Stimulated activated naive B cell treated with anti-CD40 and anti-IgM and Interleukin-4, amounts not matched to agents 10 μg/mL and 1 μg/mL and 100 μg/mL, for 72 hours (primary cell): ENCODE measurements around the gene IGSF10.

Experiments
- ATAC-seq, 2 donors: fragments of 150-1000 bp; cut with Tn5 transposase; replicated peaks; 2 replicates each; pipeline ENCODE4 v1.10.0; 2021; ENCODE audit warnings: moderate library complexity in 1 of 2
- DNase-seq: peaks from one replicate; pipeline ENCODE4 v3.0.0; 2021
- H3K27ac Mint-ChIP-seq: one replicate; pipeline ENCODE4 v1.8.0; 2022; ENCODE audit warnings: mild to moderate bottlenecking, mixed read lengths
- H3K27me3 Mint-ChIP-seq, 2 donors: one replicate each; pipeline ENCODE4 v1.8.0; 2022; ENCODE audit warnings: mixed read lengths in 2 of 2
- H3K36me3 Mint-ChIP-seq, 2 donors: one replicate each; pipeline ENCODE4 v1.8.0; 2022; ENCODE audit warnings: mixed read lengths in 2 of 2, mild to moderate bottlenecking in 1 of 2
- H3K4me1 Mint-ChIP-seq, 2 donors: one replicate each; pipeline ENCODE4 v1.8.0; 2022; ENCODE audit warnings: mixed read lengths in 2 of 2, mild to moderate bottlenecking in 1 of 2
- H3K4me3 Mint-ChIP-seq, 2 donors: one replicate each; pipeline ENCODE4 v1.8.0; 2022; ENCODE audit warnings: mild to moderate bottlenecking in 2 of 2, mixed read lengths in 2 of 2, moderate library complexity in 1 of 2
- H3K9me3 Mint-ChIP-seq, 2 donors: one replicate each; pipeline ENCODE4 v1.8.0; 2022; ENCODE audit warnings: mixed read lengths in 2 of 2, mild to moderate bottlenecking in 1 of 2

The IGSF10 gene

DNA sequence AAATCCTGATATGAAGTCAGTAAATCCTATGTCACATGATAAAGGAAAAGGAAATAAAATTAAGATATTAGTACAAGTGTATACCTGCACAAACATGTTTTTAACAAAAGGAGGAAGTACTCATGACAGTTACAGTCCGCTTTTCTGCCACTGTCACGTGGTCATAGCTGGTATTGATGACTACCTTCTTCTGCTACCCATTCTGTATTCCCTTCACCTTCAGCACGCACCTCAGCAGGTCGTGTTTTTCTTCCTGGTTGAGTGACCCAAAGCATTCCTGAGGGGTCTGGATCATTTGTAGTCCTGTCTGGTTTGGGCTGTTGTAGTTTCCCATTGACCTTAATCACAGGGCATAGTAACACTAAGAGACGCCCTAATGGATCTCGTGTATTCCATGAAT is 41.1 kb downstream of the IGSF10 start:
- ATAC-seq: no peak
- Mint-ChIP-seq H3K9me3 (peaks cover 2 to 3% of the 10 kb centered on the region in 2 donors), H3K4me1 (peaks cover 0 to 4% of the 10 kb centered on the region in 2 donors), H3K4me3 (no peak overlapping the region), H3K36me3 (peaks cover 0 to 3% of the 10 kb centered on the region in 2 donors), H3K27ac (no peak overlapping the region), H3K27me3 (no peaks in the 10 kb centered on the region)
- DNase-seq: no peak

DNA sequence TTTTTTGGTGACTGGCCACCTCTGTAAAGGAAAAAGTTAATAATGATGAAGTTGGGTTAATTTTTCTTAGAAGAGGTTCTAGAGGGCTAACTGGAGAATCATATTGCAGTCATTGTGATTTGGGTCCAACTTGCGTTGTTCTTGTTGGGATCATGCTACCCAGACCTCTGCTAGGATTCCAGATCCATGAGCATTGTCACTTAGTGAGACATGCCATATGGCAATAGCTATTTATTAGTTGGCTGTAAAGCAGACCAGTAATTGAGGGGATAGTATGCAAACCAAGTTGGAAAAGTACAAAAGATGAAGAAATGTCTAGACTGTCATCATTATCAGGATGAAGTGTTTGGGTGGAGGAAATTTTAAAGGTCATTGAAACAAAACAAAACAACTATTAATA is 45.6 kb downstream of the IGSF10 start:
- DNase-seq (no peak), ATAC-seq (no peak)
- Mint-ChIP-seq H3K4me3 (no peak overlapping the region), H3K27me3 (no peaks in the 10 kb centered on the region), H3K27ac (no peak overlapping the region), H3K36me3 (no peaks in the 10 kb centered on the region), H3K9me3 (no peaks in the 10 kb centered on the region), H3K4me1 (no peaks in the 10 kb centered on the region)

DNA sequence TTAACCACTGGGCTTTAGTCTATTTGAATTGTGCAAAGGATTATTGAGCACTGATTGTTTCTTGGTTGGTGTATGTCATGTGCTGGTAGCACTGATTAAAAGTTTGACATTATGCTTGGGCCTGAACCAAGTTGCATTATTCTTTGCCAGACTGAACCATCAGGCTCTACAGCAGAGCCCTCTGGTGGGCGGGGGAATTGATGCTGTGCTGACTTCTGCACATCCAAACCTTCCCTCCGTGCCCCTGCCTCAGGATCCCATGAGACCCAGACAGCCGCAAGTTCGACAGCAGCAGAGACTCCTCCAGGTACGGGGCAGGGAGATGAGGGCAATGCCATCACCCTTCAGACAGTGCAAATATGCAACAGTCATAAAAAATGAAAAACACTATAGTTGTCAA is 47.9 kb downstream of the IGSF10 start:
- no peaks in the 10 kb centered on the region for H3K9me3 Mint-ChIP-seq
- no peak overlapping the region for H3K4me3 Mint-ChIP-seq
- DNase-seq (no peak), ATAC-seq (no peak)
- H3K36me3 Mint-ChIP-seq: no peaks in the 10 kb centered on the region
- no peaks in the 10 kb centered on the region for H3K4me1 Mint-ChIP-seq
- H3K27me3 Mint-ChIP-seq: no peaks in the 10 kb centered on the region
- no peak overlapping the region for H3K27ac Mint-ChIP-seq
